ENCODE measurements around the gene ARL5B. TPM values are rescaled to one million over a fixed set of nuclear protein-coding genes. Genes with fewer than 3 reads are reported as not detected.
A peak's percentile ranks its signal among the peaks of the same experiment; 100 is the strongest.

Gene ARL5B
- total RNA-seq, 1 experiment from 2014 or later, result 5.8 TPM

- Histone ChIP-seq H3K36me3 (no peaks in the 10 kb centered on the region), H3K27me3 (no peaks in the 10 kb centered on the region), H3K4me3 (no peak overlapping the region), H3K9me3 (no peaks in the 10 kb centered on the region)
- no peak for DNase-seq
Observed at GRCh38 chr10:18683427-18683826, 24.2 kb downstream of the ARL5B start.

DNA sequence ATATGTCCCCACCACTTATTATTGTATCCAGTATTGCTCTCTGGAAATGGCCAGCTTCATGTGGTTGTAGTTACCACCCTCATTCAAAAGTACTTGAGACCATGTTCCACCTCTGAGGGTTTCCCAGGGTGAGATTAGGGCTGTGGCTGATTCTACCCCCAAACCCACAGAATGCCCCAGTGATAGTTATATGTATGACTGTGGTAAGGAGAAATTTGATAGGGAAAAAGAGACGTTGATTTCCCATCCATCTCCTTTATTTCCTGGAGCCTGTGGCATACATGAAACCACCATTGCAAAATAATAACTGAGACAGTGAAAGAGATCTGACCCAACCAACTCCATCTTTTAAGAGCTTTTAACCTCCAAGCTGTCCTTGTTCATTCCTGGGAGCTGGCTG, 25.2 kb downstream of the ARL5B start:
- no peaks in the 10 kb centered on the region for H3K9me3 ChIP-seq
- no peak for DNase-seq
- no peaks in the 10 kb centered on the region for H3K27me3 ChIP-seq
- H3K4me3 ChIP-seq, result no peak overlapping the region
- no peaks in the 10 kb centered on the region for H3K36me3 ChIP-seq

DNA sequence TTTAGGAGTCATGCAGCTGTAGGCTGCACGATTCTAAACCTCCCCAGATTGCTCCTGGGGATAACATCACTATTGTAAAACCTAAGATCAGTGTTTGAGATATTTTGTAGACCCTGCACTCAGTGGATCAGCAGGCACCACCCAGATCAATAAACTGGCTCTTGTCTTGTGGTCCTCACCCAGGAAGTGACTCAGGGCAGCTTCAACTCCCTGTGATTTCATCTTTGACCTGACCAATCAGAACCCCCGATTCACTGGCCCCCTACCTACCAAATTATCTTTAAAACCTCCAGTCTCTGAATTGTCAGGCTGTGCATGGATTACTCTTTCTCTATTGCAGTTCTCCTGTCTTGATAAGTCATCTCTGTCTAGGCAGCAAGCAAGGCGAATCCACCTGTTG, 25.7 kb downstream of the ARL5B start:
- Histone ChIP-seq H3K27me3 (no peaks in the 10 kb centered on the region), H3K9me3 (no peaks in the 10 kb centered on the region), H3K4me3 (no peak overlapping the region), H3K36me3 (no peaks in the 10 kb centered on the region)
- DNase-seq, result no peak

- Histone ChIP-seq H3K36me3 (no peaks in the 10 kb centered on the region), H3K9me3 (no peaks in the 10 kb centered on the region), H3K4me3 (no peak overlapping the region), H3K27me3 (no peaks in the 10 kb centered on the region)
- DNase-seq, result no peak
Observed at GRCh38 chr10:18685555-18685954, 26.3 kb downstream of the ARL5B start.

- H3K27me3 ChIP-seq, result no peaks in the 10 kb centered on the region
- no peak overlapping the region for H3K4me3 ChIP-seq
- no peak for DNase-seq
- H3K9me3 ChIP-seq, result no peaks in the 10 kb centered on the region
- no peaks in the 10 kb centered on the region for H3K36me3 ChIP-seq
Observed at GRCh38 chr10:18687195-18687594, 28.0 kb downstream of the ARL5B start.

- H3K36me3 ChIP-seq, result no peaks in the 10 kb centered on the region
- H3K9me3 ChIP-seq, result no peaks in the 10 kb centered on the region
- DNase-seq, result no peak
- H3K27me3 ChIP-seq, result no peaks in the 10 kb centered on the region
- H3K4me3 ChIP-seq, result no peak overlapping the region
Observed at GRCh38 chr10:18687706-18688105, 28.5 kb downstream of the ARL5B start.

GRCh38 chr10:18689498-18689897, 30.3 kb downstream of the ARL5B start:
- DNase-seq, result no peak
- Histone ChIP-seq H3K36me3 (no peaks in the 10 kb centered on the region), H3K9me3 (no peaks in the 10 kb centered on the region), H3K27me3 (no peaks in the 10 kb centered on the region), H3K4me3 (no peak overlapping the region)

DNA sequence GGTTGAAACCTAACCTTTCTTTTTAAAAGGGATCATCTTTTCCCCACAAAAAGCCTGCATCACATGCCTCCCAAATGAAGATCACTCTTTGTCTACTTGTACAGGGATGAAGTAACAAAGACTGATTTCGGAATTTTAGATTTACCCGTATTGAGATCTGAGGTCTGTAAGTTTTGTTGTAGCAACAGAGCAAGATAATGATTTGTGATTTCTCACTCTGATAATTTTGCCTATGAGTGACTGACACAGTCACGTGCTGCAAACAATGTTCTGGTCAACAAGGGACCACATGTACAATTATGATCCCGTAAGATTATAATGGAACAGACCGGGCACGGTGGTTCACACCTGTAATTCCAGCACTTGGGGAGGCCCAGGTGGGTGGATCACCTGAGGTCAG, 31.3 kb downstream of the ARL5B start:
- H3K9me3 ChIP-seq, result no peaks in the 10 kb centered on the region
- no peaks in the 10 kb centered on the region for H3K27me3 ChIP-seq
- no peak overlapping the region for H3K4me3 ChIP-seq
- no peaks in the 10 kb centered on the region for H3K36me3 ChIP-seq
- no peak for DNase-seq

DNA sequence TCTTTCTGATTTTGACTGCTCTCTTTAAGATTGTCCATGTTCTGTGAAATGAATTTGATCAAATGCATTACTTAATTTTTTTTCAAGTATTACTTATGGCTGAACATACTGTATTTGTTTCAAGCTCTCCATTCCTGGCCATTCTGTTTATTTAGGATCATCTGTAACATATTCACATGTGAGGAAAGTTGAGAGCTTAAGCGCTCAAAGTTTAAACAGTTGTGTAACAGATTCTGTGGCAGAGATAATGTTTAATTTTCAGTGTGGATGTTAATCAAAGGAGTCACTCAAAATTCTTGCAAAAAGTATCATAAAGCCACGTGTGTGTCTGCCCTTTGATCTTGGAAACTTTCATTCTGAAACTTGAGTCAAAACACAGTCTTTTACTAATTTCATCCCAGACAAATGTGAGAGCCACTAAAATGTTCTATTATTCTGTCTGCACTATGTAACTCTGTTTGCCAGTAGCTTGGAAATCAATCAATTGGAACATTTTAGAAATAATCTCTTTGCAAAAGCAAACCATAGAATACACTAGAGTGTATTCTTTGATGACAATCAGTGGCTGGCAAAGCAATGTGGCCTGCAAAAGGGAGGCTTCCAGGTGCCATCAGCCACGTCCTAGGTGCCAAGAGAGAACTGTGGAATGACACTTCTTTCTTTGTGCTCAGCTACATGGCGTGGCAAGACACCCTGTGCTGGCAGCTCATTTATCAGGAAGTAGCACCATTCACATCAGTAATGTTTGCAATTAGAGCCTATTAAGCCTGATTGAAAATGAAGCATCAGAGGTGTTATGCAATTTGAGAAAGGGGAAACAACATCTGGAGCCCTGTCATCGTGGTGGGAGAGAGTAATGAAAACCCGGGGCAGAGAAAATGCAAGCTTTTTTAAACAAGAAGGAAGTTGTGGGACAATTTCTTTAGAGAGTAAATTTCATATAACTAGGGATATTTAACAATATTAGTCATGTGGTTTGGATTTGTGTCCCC, 40.9 kb downstream of the ARL5B start:
- no peaks in the 10 kb centered on the region for H3K27me3 ChIP-seq
- DNase-seq, result no peak
- H3K9me3 ChIP-seq, result no peaks in the 10 kb centered on the region
- H3K36me3 ChIP-seq, result no peaks in the 10 kb centered on the region
- no peak overlapping the region for H3K4me3 ChIP-seq

GRCh38 chr10:18703521-18703920, 44.3 kb downstream of the ARL5B start:
- no peak overlapping the region for H3K4me3 ChIP-seq
- H3K9me3 ChIP-seq, result no peaks in the 10 kb centered on the region
- no peak for DNase-seq
- no peaks in the 10 kb centered on the region for H3K36me3 ChIP-seq
- H3K27me3 ChIP-seq, result no peaks in the 10 kb centered on the region

DNA sequence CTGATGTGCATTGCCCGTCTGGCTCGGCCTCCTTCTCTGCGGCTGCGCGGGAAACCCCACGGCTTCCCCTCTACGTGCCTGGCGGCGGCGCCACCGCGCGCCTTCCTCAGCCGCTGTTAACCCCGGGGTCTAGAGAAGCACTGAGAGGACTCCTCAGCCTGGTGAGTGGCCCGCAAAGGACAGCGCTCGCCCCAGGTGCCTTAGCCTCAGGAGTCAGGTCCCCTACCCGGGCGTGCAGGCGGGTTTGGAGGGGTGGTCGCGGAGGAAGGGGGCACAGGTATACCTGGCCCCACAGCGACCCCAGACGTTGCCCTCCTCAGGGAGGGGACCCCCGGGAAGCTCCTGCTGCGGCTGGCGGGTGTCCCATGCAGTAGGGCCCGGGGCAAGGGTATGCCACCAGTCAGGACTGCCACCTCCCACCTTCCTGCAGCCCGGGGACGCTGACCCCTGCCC, 51.0 kb downstream of the ARL5B start:
- H3K27me3 ChIP-seq, result no peaks in the 10 kb centered on the region
- H3K4me3 ChIP-seq, result no peak overlapping the region
- no peaks in the 10 kb centered on the region for H3K9me3 ChIP-seq
- DNase-seq, result no peak
- H3K36me3 ChIP-seq, result no peaks in the 10 kb centered on the region

DNA sequence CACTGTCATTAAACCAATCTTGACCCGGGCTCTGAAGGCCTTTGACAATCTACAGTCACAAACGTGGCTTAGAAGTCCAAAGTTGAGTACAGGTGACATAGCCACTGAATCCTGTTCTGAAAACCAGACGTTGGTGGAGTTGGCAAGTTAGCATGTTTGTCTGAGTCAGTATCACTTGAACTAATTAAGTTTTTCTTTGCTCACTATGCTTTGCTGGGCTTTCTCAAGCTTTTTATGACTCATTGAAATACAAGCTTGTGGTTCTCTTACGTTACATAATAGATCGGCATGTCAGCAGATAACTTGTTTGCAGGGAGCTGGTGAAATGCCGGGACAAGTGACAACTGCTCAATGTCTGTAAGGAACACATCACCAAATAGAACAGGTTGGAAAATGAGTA, 53.8 kb downstream of the ARL5B start:
- H3K4me3 ChIP-seq, result no peak overlapping the region
- no peaks in the 10 kb centered on the region for H3K9me3 ChIP-seq
- peak; percentile 32 for DNase-seq
- no peaks in the 10 kb centered on the region for H3K36me3 ChIP-seq
- no peaks in the 10 kb centered on the region for H3K27me3 ChIP-seq

- H3K36me3 ChIP-seq, result no peaks in the 10 kb centered on the region
- H3K4me3 ChIP-seq, result no peak overlapping the region
- no peak for DNase-seq
- H3K27me3 ChIP-seq, result no peaks in the 10 kb centered on the region
- H3K9me3 ChIP-seq, result no peaks in the 10 kb centered on the region
Observed at GRCh38 chr10:18718991-18719390, 59.8 kb downstream of the ARL5B start.

GRCh38 chr10:18719811-18720210, 60.6 kb downstream of the ARL5B start:
- Histone ChIP-seq H3K9me3 (no peaks in the 10 kb centered on the region), H3K27me3 (no peaks in the 10 kb centered on the region), H3K4me3 (no peak overlapping the region), H3K36me3 (no peaks in the 10 kb centered on the region)
- DNase-seq, result no peak

DNA sequence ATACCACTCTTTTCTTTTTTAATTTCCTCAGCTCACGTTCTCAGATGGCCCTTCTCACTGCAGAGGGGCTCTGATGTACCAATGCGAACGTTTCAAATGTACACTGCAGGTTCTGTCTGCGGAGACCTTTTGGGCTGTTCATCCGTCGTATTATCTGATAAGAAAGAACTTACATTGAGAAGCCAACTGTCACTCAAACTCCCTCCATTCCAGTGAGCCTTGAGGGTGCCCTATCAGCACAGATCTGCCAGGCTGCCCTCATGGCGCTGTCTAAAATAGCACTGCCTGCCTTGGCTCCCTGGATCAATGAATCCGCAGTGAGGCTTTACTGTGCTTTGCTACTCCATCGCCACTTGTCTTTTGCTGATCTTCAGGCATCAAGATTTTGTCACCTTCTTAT, 61.8 kb downstream of the ARL5B start:
- H3K9me3 ChIP-seq, result peaks cover under 1% of the 10 kb centered on the region; the same call in 1 of the 2 replicates
- H3K27me3 ChIP-seq, result no peaks in the 10 kb centered on the region
- no peak for DNase-seq
- no peaks in the 10 kb centered on the region for H3K36me3 ChIP-seq
- no peak overlapping the region for H3K4me3 ChIP-seq

DNA sequence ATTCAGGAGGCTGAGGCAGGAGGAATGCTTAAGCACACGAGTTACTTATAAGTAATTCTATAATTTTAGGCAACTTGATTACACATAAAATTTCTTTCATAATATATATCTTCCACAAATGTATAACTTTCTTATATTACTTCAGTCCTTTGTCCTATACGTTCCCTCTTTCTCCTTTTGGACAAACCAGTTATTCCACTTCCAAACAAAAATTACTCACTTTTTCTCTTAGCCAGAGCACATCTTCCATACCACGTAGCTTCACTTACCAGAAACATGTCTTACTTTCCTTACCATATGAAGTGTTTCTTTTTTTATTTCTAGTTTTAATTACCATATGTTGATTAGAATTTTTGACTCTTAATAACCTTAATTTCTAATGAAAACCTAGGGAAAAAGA, 64.6 kb downstream of the ARL5B start:
- Histone ChIP-seq H3K9me3 (peaks cover 4% of the 10 kb centered on the region; the same call in 1 of the 2 replicates), H3K36me3 (no peaks in the 10 kb centered on the region), H3K27me3 (no peaks in the 10 kb centered on the region), H3K4me3 (no peak overlapping the region)
- DNase-seq, result no peak
